HL-60/S4 treated with phorbol 12-myristate 13-acetate at 8.2 ng/mL for 4 days and 3 days (cell line): ENCODE measurements around the gene ATF6.

Experiments
- in situ Hi-C: fragments of 300-500 bp; cut with MboI; formaldehyde crosslinking; loops from 2 replicates; pipeline ENCODE4 v1.15.0; 2022; ENCODE audit warnings: low sequenced_read_pairs

ATF6 gene

DNA sequence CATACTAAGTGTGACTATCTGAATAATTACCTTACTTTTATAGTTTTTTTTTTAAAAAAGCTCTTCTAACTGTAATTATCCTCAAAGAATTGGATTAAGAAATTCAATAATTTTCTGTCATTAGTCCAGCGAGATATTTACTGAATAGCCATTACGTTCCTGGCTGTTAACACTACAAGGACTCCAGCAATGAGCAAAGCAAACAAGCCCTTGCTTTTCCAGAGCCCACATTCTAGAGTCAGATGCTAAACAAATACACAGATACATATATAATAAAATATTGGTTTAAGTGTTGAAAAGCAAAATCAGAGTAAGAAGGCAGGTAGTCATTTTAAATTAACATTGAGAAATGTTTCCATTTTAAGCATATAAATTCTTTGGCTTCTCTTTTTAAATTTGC lies 118.4 kb downstream of the ATF6 start:
- in situ Hi-C loops: no loop called here

DNA sequence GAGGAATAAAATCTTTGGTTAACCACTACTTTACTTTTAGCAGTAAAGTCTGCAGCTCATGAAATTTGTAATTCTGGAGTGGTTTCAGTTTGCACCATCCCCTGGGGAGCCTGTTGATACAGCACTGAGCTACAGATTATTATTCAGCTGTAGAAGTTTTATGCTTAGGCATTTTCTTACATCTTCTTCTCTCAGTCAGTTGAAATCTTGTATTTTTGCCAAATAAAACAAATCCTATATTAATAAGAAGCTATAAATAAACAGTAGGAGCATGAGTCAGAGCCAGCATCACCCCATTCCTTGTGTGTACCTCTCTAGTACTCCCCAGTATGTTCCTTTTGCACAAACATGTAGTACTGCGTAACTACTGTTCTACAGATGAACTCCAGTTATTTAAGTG lies 118.9 kb downstream of the ATF6 start:
- in situ Hi-C loops: no loop called here

DNA sequence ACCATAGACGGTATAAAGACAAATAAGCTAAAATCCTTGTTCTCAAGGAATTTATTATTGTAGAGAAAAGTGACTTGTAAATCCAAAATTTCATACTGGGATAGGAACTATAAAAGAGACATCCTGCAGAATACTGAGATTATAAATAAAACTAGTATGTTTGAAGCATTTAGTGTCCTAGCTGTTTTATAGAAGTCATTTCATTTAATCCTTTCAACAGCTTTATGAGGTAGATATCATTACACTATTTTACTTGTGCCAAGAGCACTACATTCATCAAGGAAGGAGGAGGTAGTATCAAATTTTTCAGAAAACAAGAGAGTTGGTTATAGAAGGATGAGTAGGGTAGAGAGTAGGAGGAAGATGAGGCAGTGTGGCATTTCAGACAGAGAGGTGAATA lies 119.6 kb downstream of the ATF6 start:
- in situ Hi-C loops: no loop called here

DNA sequence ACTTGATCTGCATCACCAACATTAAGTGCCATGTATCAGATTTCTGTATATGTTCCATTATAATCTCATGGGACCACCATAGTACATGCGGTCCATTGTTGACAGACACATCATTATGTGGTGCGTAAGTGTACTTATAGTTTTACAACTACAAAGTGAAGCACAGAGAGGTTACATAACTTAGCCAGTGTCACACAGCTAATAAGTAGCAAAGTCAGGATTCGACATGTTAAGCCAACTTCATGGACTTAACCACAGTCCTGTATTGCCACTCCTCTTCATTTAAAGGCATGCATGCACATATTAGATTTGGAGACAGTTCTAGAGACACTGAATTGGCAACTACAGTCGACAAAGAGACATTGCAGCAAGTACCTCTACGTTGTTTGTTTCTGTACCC lies 120.5 kb downstream of the ATF6 start:
- in situ Hi-C loops: no loop called here

DNA sequence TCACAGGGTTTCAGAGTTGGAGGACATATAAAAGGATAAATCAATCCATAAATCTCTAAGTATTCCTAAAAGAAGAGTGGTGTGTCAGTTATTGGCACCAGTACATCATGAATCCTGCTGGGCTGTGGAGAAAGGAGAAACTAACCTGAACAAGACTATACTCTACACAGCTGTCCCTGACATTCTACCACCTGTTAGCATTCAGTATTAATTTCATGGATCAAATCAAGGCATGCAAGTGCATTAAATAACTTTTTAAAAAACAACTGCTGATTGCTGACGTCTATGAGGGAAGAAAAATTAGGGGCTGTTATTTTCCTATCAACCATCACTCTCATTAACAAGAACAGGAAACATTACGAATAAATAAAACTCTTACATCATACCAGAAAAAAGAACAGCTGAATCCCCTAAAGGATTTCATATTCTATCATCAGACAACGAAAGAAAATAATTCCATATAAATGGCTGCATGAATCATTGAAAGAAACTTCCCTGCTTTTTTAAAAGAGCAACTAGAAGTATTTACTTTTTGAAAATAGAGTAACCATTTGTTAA lies 121.7 kb downstream of the ATF6 start:
- in situ Hi-C loops: no loop called here

DNA sequence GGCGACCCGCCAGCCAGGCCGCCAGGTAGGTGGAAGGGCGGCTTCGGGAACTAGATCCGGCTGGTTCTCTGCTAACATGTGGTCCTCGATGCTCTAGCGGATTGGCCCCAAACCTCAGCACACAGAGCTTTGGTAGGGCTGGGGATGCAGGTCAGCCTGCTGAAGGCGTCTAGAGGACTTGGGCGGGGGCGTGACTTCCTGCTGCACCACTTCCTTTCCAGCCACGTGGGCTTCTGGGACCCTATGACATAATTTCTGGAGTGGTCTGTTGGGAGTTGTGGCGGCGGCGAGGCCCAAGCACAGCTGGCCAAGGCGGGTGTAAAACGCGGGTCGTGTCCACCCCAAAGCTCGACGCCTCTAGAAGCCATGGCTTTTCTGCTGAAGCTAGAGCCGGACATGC lies 124.5 kb downstream of the ATF6 start:
- in situ Hi-C loops: no loop called here

DNA sequence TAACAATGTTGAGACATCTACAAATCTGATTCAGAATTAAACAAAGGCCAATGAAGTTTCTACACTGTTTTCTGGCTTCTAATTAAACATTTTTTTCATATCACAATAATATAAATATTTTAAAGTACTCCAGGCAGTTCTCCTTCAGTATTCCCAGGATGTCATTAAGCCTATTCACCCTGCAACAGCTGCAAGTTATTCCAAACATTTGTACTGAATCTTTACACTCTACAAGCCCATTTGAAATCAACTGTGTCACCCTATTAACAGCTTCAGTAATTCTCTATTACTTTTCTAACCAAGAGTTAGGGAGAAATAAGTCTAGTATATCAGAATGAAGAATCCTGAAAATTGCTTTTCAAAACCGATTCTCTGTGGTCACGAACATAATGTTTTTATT lies 133.0 kb downstream of the ATF6 start:
- in situ Hi-C loops: no loop called here

DNA sequence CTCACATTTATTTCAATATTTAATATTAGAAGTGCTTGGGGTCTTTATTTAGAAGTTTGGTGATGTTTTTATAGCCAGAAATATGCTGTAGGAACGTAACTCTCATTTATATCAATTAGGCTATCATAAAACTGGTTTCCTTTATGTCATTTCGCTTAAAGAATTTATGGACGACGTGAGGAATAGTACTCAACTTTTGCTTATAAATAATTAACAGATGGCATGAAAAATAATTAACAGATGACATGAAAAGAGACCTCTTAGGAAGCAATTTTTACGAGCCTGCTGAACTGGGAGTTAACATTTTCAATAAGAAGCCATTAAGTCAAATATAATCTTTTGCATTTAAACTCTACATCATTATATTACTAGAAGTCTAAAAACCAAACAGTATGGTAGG lies 134.0 kb downstream of the ATF6 start:
- in situ Hi-C loops: no loop called here

DNA sequence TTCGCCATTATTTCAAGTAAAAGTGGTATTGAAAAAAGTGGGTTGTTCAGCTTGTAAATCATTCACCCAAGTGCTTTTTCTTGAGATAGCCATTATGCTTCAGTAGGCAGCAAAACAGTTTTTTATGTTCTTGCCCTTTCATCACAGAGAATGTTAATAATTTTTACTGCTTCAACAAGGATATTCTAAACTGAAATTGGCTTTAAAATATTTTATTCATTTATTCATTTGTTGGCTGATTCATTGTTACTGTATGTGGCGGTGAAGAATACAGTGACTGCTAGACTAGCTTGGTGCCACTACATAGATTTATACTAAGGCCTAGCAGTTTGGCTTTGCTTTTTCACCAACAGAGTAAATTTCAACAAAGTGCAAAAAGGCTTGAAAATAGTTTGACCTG lies 136.1 kb downstream of the ATF6 start:
- in situ Hi-C loops: no loop called here

DNA sequence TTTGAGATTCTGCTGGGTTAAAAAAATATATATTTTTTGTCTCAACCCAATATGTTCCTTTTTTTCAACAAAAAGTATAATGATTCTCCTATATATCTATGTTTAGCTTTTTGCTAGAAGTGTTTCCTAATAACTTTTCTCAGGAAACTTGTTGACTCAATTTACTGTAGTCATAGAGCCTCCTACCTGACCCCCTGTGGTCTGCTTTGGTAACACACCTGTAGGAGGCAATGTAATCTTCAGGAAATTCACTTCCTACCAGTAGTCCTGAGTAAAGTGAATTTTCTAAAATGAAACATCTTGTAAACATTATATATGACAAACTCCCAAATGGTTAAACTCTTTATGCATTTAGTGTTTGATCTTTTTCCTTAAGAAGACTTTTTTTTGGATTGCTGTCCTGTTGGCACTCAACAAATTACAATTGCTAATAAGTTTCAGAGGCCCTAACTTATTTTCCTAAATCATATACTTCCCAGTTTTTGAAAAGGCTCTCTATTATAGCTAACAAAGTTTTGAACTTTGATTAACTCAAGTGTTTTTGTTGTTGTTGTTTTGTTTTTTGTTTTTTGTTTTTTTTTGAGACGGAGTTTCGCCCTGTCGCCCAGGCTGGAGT lies 139.3 kb downstream of the ATF6 start:
- in situ Hi-C loops: no loop called here

DNA sequence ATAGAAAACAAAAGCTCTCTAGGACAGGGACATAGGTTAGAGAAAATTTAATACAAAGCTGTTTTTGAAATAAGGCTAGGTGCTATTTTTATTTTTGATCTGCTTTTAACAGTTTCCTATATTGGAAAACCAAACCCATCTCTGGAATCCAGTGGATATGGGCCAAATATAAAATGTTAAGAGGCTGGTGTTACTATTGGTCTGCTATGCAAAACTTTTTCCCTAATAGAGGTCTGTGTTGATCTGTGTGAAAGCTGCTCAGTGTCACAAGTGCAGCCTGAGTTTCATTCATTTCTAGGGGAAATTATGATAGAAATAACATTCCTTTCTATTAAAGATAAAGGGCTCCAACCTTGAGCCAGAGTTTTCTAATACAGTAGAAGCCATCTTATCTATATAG lies 141.1 kb downstream of the ATF6 start:
- in situ Hi-C loops: no loop called here

DNA sequence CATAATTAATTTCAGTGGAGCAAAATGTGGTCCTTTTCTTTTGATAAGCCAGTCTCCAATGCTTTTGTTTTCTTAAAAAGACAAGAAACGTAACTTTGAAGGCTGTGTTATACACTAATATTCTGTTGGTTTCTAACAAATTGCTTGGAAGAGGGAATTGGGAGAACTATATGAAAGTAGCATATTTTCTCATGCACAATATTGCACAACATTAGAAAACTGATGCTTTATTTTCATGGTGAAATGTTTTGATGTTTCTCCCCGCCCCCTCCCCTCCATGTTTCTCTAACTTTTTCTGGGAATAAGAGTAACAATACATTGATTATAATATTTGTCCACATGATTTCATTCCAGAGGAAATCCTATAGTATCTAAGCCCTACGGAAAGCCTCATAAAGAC lies 142.1 kb downstream of the ATF6 start:
- in situ Hi-C loops: no loop called here

DNA sequence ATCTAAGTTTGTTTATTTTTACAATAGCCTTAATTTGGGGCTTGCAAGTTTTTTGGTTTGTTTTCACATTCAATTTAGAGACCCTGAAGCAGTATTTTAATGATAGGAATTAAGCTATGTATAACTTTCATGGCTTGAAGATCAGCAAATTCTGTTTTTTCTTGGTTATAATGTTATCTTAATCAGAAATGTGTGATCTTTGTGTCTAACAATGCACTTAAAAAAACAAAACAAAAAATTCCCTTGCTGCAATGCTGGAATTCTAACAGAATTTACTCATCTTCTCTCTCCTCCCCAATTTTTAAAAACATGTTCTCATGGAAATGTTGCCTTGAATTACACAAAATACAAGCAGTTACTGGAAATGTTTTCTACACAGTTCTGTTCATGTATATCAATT lies 144.5 kb downstream of the ATF6 start:
- in situ Hi-C loops: no loop called here

DNA sequence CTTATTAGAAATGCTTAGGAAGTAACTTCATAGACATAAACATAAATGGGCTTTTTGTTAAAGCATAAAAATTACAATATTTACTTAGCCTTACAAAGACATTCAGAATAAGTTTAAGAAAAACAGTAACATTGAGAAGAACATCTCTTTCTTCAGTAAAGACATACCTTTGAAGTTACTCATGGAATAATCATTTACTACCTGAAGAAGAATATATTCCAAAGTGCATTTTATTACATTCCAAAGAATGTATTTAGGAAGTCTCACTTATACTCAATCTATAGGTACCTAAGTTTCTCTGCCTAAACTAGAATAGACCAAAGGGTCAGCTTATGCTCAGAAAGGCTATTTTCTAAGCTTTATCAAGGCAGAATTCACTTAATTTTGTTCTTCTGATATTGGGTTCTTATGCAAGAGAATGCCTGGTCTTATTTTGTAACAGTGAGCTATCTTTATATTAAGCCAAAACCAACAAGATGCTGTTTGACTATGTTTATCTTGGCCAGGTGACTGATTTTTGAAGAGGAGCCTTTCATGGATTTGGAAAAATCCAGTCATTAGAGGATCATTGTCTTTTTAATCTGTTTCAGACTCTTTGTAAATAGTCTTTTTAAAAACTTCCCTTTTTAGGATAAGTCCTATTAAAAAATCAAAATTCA lies 147.5 kb downstream of the ATF6 start:
- in situ Hi-C loops: no loop called here

DNA sequence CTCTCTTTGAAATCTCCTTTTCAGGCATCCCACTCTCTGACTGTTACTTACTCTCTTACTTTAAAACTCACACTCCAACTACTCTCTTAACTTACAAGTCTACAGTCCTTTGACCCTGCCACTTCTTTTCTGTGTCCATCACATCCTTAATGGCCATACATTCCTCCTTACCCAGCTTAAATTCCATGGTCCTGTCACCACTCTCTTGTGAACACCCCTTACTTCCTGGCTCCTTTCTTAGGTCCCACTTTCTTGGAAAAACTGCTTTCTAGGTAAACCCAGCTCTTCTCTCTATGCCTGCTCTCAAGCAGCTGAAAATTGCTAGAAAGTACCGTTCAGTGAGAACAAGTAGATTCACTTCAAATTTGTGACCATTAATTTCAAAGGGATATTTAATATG lies 148.5 kb downstream of the ATF6 start:
- in situ Hi-C loops: no loop called here

DNA sequence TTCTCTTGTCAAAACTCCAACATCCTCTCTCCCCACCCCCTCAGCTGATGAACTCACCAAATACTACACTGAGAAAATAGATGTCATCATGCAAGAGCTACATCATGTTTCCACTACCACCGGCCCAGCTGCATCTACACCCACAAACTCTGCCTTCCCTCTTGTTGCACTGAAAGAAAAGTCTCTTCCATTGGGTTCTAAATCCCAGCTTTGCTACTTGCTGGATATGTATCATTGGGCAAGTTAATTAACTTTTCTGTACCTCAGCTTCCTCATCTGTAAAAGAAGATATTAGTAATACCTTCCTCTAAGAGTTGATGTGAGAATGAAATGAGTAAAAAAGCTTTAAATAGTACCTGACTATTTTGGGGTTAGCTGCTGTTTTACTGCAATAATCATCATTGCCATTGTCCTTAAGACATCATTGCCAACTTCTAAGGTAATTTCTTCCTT lies 149.0 kb downstream of the ATF6 start:
- in situ Hi-C loops: no loop called here

DNA sequence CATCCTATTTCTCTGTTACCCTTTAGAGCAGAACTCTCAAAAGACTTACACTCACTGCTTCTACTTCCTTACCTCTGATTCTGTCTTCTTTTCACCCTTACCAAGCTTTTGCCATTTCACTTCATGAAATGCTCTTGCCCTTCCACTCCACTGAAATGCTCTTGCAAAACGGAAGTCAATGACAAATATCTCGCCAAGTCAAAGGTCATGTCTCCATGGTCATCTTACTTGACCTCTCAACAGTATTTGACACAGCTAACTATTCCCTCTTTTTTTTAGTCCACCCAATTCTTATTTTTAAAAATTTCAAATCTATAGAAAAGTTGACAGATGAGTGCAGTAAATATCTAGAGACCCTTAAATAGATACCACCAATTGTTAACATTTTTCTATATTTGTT lies 149.9 kb downstream of the ATF6 start:
- in situ Hi-C loops: no loop called here

DNA sequence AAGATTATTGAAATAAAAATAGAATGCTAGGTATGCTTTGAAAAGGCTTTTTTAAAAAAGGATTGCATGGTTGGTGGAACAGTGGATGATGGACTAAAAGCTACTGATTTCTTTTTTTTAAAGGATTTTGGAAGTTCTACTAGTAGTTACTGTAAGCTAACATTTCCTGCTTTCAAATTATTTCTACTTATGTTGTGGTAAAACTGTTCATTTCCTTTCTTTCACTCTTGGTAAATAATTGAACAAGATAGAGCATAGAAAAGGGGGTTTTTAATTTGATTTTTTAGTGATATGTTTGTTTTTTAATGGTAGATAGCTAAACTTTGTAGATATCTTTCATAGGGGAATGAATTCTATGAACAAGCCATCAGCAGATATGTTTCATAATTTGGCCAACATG lies 153.1 kb downstream of the ATF6 start:
- in situ Hi-C loops: no loop called here

DNA sequence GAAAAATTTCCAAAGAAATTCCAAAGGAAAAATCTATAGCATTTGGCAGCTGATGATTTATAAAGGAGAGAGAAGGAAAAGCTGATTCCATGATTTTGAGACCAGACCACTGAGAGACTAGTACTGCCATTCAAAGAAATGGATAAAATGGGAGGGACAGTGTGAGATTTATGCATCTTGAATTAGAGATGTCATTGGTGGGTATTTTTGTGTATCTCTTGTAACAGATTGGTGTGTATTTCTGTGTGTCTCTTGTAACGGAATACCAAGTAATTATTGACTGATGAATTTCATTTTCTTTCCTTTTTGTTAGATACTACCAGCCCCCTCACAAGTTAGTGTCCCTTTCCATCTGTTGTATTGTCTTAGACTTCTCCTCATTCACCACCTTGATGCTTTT lies 155.4 kb downstream of the ATF6 start:
- in situ Hi-C loops: no loop called here

DNA sequence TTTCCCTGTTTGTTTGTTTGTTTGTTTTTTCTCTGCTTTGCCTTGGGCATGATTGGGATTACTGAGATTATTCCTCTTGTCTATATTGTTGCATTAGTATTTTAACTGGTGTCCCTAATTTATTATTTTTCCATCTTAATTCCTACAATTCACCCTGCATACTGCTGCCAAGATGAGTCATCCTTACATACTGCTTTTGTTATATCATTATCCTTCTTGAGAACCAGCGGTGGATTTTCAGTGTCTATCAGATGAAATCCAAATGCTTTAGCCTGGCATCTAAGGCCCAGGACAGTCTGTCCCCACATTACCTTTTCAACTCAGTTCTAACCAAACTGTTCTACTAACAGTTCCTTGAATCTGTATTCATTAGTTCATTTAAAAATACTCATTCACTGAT lies 155.9 kb downstream of the ATF6 start:
- in situ Hi-C loops: no loop called here

DNA sequence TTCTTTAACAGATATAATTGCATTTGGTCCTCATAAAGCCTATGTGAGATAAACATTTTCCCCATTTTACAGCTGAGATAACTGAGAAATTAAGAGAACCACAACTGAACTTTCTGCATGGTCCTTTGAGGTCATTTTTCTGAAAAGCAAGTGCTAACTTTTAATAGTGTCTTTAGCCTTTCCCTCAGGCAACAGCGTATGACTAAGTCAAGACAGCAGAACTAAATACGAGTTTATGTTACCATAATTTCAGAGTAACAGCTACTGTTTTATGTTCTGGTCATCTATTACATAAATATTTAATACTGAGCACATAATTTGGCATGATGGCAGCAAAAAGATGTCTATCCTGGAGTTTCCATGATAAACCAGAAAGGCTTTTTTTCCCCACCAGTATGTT lies 161.9 kb downstream of the ATF6 start:
- in situ Hi-C loops: no loop called here

DNA sequence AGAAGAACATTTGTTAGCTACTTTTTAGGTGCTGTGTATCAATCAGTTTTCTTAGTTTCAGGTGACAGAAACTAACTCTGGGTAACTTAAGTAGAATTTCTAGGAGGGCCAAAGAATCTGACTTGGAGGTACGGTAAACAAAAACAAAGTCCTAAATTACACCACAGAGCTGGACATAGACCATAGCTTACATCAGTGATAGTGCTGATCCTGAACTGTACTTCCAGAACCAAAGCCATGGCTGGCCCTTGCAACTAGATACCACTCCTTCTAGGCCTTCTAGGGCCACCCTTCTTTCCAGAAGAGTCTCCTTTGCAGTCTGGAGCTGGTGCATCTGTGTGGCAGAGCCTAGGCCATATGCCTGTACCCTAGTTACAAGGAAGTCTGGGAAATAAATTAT lies 163.0 kb downstream of the ATF6 start:
- in situ Hi-C loops: no loop called here

DNA sequence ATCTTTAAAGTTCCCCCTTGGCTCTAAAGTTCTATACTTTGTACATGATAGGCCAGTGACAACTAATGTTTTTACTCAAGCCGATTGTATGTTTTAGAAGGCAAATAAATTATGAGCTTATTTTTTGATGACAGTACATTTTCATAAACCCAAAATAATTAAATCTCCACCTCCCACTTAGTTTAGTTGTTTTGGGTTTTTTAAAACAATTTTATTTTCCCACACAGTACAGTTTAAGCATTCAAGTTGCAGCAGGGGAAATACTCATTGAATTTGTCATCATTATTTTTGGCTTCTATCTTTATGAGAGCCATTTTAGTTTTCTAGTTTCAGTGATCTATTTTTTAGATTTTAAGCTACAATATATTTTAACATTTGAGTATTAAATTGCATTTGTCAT lies 163.9 kb downstream of the ATF6 start:
- in situ Hi-C loops: no loop called here
